GM18519 (cell line): ENCODE results near the gene TBC1D28.
"Not testable (repeated sequence)": the region's sequence is repeated elsewhere in the genome, so short reads cannot be mapped to it uniquely, and the experiment has no call there.

Source experiments
- ATAC-seq: cut with Tn5 transposase; IDR thresholded peaks from one replicate; pipeline ENCODE4 v1.9.1; 2021; ENCODE audit warnings: mild to moderate bottlenecking, moderate library complexity; ENCODE audit not compliant: unreplicated experiment, low FRiP score

TBC1D28 gene

DNA sequence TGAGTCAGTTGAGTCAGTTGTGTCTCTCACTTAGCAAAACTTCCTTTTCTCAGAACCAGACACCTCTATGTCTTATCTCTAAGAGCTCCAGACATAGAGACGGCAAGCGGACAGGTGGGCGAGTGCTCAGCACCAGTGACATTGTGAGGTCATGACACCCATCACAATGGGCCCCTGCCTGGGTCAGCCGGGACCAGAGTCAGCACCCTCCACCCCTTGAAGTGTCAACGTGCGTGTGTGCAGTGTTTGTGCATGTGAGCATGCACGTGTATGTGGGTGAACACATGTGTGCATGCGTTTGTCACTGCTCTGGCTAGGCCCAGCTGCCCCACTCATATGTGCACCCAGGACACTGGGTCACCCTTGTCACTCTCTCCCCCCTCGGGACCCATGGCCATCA, at the start of gene TBC1D28:
Gene TBC1D28, minus strand, starts transcription at position 101 of the 400 bp plus-strand sequence. CDS start 3,039 bp downstream, outside the sequence.
- ATAC-seq = not testable (repeated sequence)

GRCh38 chr17:18682668-18683067, 38.5 kb upstream of the TBC1D28 start:
- ATAC-seq = not testable (repeated sequence)

DNA sequence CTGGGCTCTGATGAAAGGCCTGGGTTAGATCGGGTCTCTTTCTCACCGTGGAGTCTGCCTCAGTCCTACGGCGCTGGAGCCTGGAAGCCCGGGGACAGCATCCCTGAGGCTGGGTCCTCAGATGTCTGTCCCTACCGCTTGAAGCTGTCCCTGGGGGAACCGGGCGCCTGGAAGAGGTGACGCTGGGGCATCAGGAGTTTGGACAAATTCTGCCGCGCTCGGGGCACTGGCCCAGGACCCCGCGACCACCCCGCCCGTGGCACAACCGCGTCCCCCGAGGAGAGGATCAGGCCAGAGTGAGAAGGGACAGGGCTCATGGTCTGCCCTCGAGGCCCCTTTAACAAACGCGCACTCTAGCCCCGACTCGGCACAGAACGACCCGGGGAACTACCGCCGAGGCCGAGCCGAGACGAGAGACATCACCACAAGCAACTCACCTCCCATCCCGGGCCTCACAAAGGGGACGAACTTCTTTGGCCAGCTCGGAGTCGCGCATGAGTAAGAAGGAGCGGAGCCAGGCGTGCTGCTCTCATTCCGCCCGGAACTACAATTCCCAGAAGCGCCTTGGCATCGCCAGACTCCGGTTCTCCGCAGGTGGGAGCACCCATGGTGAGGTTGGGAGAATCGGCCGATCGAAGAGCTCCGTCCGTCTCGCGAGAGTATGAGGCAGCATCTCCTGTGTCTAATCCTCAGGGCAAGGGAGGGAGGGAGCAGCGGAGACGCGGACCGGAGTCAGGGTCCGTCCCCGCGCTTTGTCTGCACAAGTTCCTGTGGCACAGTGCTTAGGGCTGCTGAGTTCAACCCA, 37.8 kb upstream of the TBC1D28 start, which contains the start of gene FOXO3B:
Gene FOXO3B, minus strand, starts transcription at position 548 of the 805 bp plus-strand sequence. CDS start 663 bp downstream, outside the sequence.
- ATAC-seq = peak; percentile 47

DNA sequence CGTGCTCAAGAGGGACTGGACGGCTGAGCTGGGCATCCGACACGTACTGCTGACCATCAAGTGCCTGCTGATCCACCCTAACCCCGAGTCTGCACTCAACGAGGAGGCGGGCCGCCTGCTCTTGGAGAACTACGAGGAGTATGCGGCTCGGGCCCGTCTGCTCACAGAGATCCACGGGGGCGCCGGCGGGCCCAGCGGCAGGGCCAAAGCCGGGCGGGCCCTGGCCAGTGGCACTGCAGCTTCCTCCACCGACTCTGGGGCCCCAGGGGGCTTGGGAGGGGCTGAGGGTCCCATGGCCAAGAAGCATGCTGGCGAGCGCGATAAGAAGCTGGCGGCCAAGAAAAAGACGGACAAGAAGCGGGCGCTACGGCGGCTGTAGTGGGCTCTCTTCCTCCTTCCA, 33.2 kb upstream of the TBC1D28 start:
- ATAC-seq = not testable (repeated sequence)

DNA sequence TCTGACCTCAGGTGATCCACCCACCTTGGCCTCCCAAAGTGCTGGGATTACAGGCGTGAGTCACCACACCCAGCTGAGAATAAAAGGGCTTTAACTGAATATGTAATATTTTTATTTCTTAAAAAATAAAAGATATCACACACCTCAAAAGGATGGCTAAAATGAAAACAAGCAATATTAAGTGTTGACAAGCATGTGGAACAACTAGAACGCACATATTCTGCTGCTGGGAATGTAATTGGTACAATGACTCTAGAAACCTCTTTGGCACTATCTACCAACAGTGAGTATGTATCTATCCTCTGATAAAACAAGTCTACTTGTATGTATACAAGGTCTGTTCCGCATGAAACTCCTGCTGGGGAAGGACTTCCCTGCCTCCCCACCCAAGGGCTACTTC, 32.7 kb upstream of the TBC1D28 start:
- ATAC-seq = not testable (repeated sequence)

- ATAC-seq = not testable (repeated sequence)
Measured at GRCh38 chr17:18672395-18673227, 28.4 kb upstream of the TBC1D28 start.

DNA sequence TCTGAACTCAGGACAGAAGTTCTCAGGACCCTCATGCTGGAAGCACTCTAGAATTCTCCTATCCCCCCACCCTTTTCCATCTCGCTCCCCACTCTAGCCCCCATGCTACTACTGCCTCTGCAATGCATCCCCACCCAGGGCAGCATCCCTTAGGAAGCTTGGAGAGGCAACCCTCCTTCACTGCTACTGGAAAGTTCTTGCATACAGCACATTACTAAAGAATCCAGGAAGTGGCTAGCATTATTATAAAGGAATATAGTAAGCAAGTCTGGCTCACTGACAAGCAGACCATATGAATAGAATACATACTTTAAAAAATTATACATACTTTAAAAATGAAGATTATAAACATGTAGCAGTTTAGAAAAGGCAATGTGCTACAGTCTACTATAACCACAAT, 24.4 kb upstream of the TBC1D28 start:
- not testable (repeated sequence) for ATAC-seq

DNA sequence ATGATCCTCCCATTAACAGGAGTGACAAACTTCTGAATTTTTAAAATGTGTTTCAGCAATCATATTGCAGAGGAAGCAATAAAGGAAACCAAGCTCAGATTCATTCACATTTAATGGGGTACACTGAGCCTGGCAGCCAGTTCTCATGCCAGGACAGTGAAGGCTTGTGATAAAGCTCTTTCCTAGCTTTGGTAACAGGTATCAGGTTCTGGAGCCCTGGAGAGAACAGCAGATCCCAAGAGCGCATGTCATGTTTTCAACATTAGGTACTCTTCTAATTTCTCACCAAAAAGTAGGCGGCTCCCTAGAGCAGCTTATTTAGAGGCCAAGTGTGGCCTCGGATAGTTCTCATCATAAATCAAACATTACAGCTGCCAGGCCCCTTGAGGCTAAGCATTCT, 23.3 kb upstream of the TBC1D28 start:
- ATAC-seq = not testable (repeated sequence)

- not testable (repeated sequence) for ATAC-seq
Measured at GRCh38 chr17:18666326-18666725, 22.1 kb upstream of the TBC1D28 start.

- ATAC-seq = not testable (repeated sequence)
Measured at GRCh38 chr17:18661924-18662624, 17.9 kb upstream of the TBC1D28 start.

DNA sequence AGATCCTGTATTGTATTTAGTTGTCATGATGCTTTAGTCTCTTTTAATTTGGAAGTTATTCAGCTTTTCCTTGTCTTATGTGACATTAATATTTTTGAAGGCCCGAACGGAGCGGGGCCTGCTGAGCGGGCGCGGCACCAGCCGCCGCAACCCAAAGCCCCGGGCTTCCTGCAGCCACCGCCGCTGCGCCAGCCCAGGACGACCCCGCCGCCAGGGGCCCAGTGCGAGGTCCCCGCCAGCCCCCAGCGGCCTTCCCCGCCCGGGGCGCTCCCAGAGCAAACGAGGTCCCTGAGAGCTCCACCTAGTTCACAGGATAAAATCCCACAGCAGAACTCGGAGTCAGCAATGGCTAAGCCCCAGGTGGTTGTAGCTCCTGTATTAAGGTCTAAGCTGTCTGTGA, 5.9 kb upstream of the TBC1D28 start:
- not testable (repeated sequence) for ATAC-seq

DNA sequence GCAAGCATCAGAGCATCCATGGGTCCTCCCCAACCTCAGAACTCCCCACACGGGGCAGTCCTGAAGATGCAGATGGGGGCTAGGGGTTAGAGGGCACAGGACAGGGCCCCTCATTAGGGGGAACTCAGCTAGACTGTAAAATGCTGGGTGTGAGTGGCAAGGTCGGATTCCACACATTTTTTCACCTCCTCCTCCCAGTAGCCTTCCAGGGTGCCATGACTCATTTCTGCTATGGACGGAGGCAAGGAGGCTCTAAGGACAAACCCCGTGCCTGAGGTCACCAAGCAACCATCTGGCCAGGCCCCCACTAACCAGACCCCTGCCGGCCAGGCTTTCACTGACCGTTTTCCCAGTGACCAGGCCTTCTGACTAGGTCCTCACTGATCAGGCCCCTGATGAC, 1.1 kb downstream of the TBC1D28 start:
- ATAC-seq = not testable (repeated sequence)

GRCh38 chr17:18638357-18638756, 5.8 kb downstream of the TBC1D28 start:
- not testable (repeated sequence) for ATAC-seq

DNA sequence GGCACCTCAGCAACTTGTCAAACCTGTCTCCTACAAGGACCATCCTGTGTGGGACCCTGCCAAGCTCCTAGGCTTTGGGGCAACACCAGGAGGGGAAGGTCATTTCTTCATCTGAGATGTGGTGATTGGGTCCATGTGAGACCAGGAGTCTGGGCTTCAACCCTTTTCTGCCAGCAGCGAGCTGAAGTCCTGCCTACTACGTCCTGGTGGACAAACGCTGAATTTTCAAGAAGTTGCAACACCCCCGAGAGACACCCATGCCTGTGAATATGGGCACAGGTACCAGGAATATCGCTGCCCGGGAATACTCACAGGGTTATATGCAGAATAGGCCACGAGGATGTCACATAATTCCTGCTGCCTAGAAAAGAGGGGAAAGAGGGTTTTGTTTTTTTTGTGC, 8.0 kb downstream of the TBC1D28 start:
- ATAC-seq = not testable (repeated sequence)

DNA sequence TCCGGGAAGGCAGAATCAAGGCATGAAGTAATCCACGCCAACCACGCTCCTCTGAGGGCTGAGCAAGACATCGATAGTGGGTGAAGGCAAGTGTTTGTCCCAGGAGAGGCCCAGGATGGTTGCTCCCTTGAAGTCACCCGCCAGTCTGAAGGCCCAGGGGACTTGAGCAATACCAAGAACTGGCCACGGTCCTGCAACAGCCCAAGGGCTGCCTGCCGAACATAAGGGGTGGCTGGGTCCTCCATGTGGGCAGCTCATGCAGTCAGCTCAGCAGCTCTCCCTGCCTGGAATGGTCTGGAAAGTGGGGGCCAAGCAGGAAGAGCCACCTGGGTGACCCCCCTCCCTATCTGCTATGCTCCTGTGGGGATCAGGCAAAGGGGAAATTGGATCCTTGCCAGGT, 8.4 kb downstream of the TBC1D28 start:
- ATAC-seq = not testable (repeated sequence)

- ATAC-seq = not testable (repeated sequence)
Measured at GRCh38 chr17:18634550-18635263, 9.5 kb downstream of the TBC1D28 start.

- no peak for ATAC-seq
Measured at GRCh38 chr17:18626152-18626870, 17.9 kb downstream of the TBC1D28 start.

DNA sequence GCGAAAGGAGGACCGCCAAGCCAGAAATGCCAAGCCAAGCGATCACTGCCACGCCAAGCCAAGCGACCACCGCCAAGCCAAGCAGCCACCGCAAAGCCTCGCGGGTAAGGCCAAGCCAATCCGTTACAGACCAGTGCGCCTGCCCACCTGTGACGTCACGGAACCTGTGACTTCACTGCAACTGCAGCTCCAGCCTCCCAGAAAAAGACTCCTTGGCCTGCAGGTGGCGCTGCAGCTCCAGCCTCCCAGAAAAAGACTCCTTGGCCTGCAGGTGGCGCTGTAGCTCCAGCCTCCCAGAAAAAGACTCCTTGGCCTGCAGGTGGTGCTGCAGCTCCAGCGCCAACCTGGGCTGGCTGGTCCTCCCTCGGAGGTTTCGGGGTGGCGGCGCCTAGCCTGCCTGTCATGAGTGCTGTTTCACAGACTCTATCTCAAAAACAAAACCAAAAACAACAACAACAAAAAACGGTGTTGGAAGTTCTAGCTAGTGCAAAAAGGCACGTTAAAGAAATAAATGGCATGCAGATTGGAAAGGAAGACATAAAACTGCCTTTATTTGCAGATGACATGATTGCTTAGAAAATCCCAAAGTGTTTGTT, 18.6 kb downstream of the TBC1D28 start:
- peak; percentile 68 for ATAC-seq
